Measurements from ENCODE around the gene CYP2B6.
"Not testable (repeated sequence)": the region's sequence is repeated elsewhere in the genome, so short reads cannot be mapped to it uniquely, and the experiment has no call there.

The CYP2B6 gene

DNA sequence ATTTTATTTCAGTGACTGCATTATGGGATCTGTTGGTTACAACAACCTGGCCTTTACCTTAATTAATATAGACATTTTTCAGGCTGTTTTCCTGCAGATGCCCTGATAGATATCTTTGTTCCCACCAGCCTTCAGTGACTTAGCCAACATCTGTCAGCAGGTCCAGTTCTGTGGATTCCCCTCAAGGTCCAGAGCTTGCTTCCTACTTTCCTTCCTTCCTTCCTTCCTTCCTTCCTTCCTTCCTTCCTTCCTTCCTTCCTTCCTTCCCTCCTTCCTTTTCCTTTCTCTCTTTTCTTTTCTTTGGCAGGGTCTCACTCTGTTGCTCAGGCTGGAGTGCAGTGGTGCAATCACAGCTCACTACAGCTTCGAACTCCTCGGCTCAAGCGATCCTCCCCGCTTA lies 14.4 kb upstream of the CYP2B6 start:
- DNase-seq (ENCODE audit: low read depth, low spot score): no peak
- H3K4me3 ChIP-seq (ENCODE audit: low read length): no peak overlapping the region

DNA sequence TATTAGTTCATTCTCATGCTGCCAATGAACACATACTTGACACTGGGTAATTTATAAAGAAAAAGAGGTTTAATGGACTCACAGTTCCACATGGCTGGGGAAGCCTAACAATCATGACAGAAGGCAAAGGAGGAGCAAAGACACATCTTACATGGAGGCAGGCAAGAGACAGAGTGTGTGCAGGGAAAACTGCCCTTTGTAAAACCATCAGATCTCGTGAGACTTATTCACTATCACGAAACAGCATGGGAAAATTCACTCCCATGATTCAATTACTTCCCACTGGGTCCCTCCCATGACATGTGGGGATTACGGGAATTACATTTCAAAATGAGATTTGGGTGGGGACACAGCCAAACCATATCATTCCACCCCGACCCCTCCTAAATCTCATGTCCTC lies 11.3 kb upstream of the CYP2B6 start:
- not testable (repeated sequence) for DNase-seq (ENCODE audit: low read depth, low spot score)

DNA sequence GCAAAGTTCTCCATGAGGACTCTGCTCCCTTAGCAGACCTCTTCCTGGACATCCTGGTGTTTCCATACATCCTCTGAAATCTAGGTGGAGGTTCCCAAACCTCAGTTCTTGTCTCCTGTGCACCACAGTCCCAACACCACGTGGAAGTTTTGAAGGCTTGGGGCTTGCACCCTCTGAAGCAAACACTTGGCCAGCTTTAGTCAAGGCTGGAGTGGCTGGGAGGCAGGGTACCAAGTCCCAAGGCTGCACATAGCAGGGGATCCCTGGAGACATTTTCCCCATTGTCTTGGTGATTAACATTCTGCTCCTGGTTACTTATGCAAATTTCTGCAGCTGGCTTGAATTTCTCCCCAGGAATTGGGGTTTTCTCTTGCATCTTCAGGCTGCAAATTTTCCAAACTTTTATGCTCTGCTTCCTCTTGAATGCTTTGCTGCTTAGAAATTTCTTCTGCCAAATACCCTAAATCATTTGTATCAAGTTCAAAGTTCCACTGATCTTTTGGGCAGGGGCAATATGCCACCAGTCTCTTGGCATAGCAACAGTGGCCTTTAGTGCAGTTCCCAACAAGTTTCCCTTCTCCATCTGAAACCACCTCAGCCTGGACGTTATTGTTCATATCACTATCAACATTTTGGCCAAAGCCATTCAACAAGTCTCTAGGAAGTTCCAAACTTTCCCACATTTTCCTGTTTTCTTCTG lies 10.2 kb upstream of the CYP2B6 start:
- H3K4me3 ChIP-seq (ENCODE audit: low read length): not testable (repeated sequence)

More for the DNA sequence above, 11.3 kb upstream of the CYP2B6 start:
- H3K4me3 ChIP-seq (ENCODE audit: low read length): not testable (repeated sequence)

DNA sequence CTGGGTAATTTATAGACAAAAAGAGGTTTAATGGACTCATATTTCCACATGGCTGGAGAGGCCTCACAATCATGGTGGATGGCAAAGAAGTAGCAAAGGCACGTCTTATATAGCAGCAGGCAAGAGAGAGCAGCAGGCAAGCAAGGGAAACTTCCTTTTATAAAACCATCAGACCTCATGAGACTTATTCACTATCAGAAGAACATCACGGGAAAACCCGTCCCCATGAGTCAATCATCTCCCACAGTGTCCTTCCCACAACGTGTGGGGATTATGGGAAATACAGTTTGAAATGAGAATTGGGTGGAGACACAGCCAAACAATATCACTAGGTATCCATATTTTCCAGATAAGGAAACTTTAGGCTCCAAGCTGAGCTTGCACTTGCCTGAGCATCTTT lies 9.5 kb upstream of the CYP2B6 start:
- no peak overlapping the region for H3K4me3 ChIP-seq (ENCODE audit: low read length)
- no peak for DNase-seq (ENCODE audit: low read depth, low spot score)

More for the DNA sequence above, 10.2 kb upstream of the CYP2B6 start:
- DNase-seq (ENCODE audit: low read depth, low spot score): not testable (repeated sequence)

DNA sequence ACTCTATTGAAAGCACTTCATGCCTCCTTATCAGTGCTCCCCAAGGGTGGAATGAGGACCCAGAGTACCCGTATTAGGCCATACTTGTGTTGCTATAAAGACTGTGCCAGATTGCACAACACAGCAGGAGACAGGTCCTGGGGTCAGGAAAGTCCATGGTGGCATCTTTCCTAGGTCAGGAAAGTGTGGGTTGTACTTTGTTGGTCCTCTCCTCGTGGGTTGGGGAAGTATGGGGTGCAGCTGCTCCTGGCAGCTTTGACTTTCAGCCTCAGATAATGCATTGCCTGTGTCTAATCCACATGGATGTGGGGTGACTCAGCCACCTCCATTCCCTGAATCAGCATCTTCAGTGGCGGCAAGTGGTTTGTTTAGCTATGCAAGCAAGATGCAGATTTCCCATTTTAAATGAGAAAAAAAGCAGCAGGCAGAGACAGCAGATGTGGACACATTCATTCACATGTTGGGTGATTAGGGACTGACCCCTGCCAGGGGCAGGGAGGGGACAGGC lies 8.4 kb upstream of the CYP2B6 start:
- no peak for DNase-seq (ENCODE audit: low read depth, low spot score)
- no peak overlapping the region for H3K4me3 ChIP-seq (ENCODE audit: low read length)

DNA sequence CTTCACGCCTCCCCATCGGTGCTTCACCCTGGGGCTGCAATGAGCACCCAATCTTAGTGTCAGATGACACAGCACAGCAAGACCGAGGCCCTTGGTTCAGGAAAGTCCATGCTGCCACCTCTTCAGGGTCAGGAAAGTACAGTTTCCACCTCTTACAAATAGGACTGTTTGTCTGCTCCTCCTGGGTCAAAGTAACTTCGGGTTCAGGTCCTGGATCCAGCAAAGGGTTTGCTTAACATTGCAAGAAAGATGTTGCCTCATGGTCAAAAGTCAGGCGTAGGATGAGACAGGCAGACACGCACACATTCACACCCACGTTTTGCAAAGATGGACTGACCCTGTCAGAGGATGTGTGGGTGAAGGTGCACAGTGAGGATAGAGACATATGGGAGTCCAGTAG lies 1.6 kb upstream of the CYP2B6 start:
- H3K4me3 ChIP-seq (ENCODE audit: low read length): no peak overlapping the region
- no peak for DNase-seq (ENCODE audit: low read depth, low spot score)

DNA sequence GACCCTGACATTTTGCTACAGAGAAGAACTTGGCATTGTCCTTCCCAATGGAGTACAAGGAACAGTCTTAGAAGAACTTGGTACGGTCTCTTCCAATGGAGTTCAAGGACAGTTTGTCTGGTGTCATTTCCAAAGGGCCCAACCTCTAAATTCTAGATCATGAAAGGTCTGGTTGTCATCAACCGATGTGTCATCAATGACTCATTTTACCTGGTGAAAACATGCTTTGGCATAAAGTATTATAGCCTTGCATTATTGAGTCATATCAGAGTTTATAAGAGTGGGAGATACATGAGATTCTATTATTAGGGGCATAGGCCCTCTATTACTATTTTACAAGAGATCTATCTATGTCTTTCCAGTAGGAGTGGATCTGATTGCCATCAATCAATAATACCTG lies 4.3 kb downstream of the CYP2B6 start:
- no peak for DNase-seq (ENCODE audit: low read depth, low spot score)
- H3K4me3 ChIP-seq (ENCODE audit: low read length): no peak overlapping the region

DNA sequence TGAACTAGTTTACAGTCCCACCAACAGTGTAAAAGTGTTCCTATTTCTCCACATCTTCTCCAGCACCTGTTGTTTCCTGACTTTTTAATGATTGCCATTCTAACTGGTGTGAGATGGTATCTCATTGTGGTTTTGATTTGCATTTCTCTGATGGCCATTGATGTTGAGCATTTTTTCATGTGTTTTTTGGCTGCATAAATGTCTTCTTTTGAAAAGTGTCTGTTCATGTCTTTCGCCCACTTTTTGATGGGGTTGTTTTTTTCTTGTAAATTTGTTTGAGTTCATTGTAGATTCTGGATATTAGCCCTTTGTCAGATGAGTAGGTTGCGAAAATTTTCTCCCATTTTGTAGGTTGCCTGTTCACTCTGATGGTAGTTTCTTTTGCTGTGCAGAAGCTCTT lies 7.9 kb downstream of the CYP2B6 start:
- not testable (repeated sequence) for DNase-seq (ENCODE audit: low read depth, low spot score); H3K4me3 ChIP-seq (ENCODE audit: low read length)

DNA sequence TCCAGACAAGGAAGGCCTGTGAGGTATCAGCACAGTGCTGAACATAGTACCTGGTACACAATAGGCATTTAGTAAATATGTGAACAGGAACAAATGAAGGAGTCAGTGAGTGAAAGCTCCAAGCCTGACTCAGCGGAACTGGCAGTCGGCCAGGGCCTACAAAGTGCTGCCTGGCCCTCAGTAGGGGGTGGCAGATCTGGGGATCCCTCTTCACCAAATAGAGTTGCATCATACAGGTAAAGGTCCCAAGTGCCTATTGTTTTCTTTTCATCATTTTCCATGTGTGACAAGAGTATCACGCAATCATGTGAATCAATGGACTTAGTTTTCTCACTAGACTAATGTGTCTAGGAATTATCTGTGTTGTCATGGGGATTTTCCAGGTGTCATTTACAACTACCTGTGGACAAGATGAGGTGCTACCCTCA lies 9.2 kb downstream of the CYP2B6 start:
- no peak overlapping the region for H3K4me3 ChIP-seq (ENCODE audit: low read length)
- no peak for DNase-seq (ENCODE audit: low read depth, low spot score)

DNA sequence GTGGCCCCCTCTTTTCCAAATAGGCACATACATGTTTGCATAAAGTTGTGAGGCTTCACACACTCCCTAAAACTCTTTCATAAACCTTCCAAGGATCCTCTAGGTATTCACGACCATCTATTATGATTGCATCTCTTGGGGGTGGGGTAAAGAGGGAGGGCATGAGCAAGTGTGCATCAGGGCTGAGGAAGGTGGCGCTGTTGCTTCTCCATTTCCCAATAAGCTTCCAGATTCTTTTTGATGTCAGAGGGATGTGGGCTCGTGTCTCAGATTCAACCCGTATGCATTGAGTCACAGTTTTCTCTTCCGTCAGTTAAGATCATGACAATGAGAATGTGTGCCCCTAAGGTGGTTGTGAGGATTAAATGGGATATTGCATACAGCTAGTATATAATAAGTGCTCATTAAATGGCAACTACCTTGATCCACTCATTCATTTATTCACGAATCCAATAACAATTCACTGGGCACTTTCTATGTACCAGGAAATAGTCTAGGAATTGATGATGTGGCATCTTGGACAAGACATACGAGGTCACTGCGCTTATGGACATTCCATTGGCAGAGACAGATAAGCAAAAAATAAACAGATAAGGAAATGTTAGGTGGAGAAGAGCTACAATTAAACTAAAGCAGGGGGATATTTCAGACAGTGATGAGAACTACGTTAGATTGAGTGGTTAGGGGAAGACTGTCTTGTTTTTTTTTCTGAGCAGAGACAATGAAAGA lies 10.3 kb downstream of the CYP2B6 start:
- no peak for DNase-seq (ENCODE audit: low read depth, low spot score)
- H3K4me3 ChIP-seq (ENCODE audit: low read length): no peak overlapping the region

DNA sequence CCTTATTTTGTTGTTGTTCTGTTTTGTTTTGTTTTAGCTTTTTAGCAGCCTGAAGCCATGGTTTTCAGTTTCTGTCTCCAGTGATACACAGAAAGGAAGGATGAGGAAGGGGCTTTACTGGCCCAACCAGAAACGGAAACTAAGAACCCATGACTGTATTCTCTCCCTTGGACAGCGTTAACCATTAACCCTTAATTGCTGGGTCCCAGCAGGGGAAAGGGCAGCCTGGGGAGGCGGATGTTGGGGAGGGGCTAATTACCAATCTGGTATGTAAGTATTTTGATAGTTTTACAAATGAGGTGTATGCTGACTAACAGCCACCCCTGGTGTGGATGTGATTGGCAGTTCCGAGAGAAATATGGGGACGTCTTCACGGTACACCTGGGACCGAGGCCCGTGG lies 12.6 kb downstream of the CYP2B6 start:
- DNase-seq (ENCODE audit: low read depth, low spot score); H3K4me3 ChIP-seq (ENCODE audit: low read length): not testable (repeated sequence)

DNA sequence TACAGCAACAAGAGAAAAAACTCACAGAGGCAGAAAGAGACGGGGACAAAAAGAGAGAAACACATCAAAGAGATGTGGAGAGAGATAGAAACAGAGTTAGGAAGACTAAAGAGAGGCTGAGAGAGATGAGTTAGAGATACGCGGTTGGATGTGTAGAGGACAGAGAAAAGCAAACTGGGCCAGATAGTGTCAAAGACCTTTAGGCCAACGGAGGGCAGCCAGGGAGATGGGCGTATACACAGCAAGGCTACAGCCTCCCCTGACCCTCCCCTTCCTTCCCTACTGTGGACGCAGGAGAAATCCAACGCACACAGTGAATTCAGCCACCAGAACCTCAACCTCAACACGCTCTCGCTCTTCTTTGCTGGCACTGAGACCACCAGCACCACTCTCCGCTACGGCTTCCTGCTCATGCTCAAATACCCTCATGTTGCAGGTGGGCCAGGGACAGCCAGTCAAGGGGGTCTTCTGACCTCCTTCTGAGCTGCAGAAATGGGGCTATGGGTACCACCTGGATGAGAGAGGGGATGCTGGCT lies 18.7 kb downstream of the CYP2B6 start:
- H3K4me3 ChIP-seq (ENCODE audit: low read length): no peak overlapping the region
- DNase-seq (ENCODE audit: low read depth, low spot score): no peak

DNA sequence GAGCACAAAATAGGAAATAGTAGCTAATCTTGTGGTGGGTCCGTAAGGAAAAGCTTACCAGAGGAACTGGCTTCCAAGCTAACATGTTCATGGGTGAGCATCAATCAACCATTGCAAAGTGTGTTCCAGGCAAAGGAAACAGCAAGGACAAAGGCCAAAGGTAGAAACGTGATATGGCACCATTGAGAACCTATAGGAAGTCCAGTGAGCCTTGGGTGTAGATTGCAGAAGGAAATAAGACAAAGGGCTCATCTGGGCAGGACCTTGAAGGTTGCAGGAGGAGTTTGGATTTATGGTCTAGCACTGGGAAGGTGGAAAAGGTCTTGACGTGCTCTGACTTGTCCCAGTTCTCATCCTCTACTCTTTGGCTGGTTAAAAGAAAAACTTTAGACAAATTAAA lies 22.3 kb downstream of the CYP2B6 start:
- no peak overlapping the region for H3K4me3 ChIP-seq (ENCODE audit: low read length)
- DNase-seq (ENCODE audit: low read depth, low spot score): no peak

DNA sequence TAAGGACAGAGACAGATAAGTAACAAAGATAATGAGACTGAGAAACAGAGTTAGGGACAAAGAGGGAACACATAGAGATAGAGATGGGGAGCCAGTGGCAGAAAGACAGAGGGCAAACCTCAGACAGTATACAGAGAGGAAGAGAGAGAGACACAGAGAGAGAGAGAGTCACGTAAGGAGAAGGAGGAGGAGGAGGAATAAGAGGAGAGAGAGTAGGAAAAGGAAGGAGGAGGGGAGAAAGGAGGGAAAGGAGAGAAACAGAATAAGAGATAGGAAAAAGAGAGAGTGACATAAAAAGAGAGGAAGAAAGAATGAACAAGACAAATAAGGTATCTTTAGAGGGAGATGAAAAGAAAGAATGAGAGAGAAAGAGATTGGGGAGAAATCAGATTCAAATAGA lies 23.6 kb downstream of the CYP2B6 start:
- DNase-seq (ENCODE audit: low read depth, low spot score): no peak
- no peak overlapping the region for H3K4me3 ChIP-seq (ENCODE audit: low read length)

DNA sequence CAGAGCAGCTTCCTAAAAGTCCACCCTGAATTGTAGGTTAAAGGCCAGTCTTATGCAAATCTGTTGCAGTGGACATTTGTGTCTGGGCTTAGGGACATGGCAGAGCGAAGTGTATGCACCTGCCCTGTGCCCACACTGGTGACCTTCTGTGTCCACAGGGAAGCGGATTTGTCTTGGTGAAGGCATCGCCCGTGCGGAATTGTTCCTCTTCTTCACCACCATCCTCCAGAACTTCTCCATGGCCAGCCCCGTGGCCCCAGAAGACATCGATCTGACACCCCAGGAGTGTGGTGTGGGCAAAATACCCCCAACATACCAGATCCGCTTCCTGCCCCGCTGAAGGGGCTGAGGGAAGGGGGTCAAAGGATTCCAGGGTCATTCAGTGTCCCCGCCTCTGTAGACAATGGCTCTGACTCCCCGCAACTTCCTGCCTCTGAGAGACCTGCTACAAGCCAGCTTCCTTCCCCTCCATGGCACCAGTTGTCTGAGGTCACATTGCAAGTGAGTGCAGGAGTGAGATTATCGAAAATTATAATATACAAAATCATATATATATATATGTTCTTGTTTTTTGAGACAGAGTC lies 25.5 kb downstream of the CYP2B6 start:
- no peak overlapping the region for H3K4me3 ChIP-seq (ENCODE audit: low read length)
- peak; percentile 5 for DNase-seq (ENCODE audit: low read depth, low spot score)

DNA sequence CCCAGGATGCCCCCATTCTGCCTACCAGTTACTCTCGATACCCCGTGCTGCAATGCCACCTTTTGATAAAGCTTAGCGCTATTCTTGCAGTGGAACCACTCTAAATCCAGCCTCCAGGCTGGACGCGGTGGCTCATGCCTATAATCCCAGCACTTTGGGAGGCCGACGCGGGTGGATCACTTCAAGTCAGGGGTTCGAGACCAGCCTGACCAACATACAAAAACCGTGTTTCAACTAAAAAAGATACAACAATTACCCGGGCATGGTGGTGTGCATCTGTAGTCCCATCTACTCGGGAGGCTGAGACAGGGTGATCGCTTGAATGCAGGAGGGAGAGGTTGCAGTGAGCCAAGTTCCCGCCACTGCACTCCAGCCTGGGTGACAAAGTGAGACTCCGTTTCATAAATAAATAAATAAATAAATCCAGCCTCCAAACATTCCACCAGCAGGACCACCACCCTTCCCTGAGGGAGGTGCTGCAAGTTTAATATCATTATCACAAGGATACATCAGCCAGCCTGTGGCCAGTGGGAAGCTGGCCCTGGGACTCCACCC lies 27.7 kb downstream of the CYP2B6 start:
- no peak for DNase-seq (ENCODE audit: low read depth, low spot score)
- no peak overlapping the region for H3K4me3 ChIP-seq (ENCODE audit: low read length)

DNA sequence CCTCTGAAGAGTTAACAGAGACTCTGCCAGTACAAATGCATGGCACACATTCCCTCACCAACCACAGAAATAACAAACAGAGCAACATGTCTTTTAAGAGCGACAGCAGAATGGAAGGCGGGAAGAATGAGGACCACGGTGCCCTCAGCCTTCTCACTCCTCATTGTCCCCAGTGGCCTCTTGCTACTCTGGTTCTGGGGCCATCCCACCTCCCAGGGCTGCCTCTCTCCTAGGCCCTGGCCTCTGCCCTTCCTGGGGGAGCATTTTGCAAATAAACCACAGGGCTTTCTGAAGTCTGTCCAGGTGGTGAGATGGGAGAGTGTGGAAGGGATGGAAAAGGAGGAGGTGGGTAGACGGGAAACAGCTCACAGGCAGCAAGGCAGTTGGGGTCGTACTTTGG lies 28.3 kb downstream of the CYP2B6 start:
- no peak overlapping the region for H3K4me3 ChIP-seq (ENCODE audit: low read length)
- DNase-seq (ENCODE audit: low read depth, low spot score): no peak

DNA sequence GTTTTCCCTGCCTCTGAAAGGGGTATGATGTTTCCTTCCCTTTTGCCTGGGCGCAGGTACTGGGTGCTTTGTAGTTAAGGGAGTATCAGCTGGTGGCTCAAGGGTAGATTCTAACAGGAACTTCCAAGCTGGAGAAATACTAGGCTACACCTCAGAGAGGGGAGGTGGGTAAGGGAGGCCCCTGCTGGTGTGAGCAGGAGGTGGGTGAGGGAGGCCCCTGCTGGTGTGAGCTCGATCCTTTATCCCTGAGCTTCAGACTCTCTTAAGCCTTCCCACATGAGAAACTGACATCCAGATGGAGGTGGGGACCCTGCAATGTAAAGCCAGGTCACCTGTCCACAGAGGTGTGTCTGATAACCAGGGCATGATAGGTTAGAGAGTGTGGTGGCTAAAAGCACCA lies 32.1 kb downstream of the CYP2B6 start:
- H3K4me3 ChIP-seq (ENCODE audit: low read length): no peak overlapping the region
- no peak for DNase-seq (ENCODE audit: low read depth, low spot score)

DNA sequence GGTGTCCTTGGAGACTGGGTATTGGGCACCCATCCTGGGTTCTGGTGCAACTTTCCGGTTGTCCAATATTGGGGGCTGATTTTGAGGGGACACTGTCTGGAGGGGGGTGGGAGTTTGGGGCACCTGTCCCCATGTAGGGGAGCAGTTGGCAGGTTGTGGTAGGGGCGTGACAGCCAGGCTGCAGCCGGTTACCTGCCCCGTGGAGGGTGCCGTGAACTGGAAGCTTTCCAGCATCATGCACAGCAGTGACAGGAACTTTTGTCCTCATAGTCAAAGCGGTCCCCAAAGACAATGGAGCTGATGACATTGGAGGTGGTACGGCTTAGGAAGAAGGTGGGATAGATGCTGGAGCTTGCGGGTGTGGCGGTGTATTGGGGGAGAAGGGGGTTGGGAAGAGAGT lies 34.3 kb downstream of the CYP2B6 start:
- DNase-seq (ENCODE audit: low read depth, low spot score): no peak
- no peak overlapping the region for H3K4me3 ChIP-seq (ENCODE audit: low read length)

DNA sequence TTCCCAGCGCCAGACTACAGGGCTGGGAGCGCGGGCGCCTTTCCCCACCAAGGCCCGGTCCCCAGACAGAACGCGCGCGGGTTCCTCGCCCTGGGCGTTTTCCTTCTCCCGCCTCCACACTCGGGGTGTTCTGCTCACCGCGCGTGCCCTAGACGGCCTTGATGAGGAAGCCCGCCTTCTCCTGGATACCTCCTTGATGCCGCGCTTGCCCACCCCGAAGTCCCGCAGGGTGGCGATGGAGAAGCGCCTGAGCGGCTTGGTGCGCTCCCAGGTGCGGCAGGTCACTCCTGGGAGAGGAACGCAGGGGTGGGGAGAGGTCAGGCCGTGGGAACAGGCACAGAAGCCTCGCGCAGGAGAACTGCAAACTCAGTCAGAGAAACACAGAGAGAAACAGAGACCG lies 34.8 kb downstream of the CYP2B6 start:
- DNase-seq (ENCODE audit: low read depth, low spot score): no peak
- H3K4me3 ChIP-seq (ENCODE audit: low read length): no peak overlapping the region
